ENCODE results near the gene TVP23A.

The TVP23A gene

GRCh38 chr16:10817963-10818941, at the start of gene TVP23A:
TVP23A (minus strand) TSS chr16:10818794; CDS start chr16:10818493, 301 bp downstream.
- peak; percentile 74 for DNase-seq (ENCODE audit: low spot score)

GRCh38 chr16:10868104-10868595, 49.6 kb upstream of the TVP23A start:
- DNase-seq (ENCODE audit: low spot score): no peak

GRCh38 chr16:10867199-10867598, 48.6 kb upstream of the TVP23A start:
- DNase-seq (ENCODE audit: low spot score): no peak

- no peak for DNase-seq (ENCODE audit: low spot score)
Observed at GRCh38 chr16:10865991-10866966, 47.7 kb upstream of the TVP23A start.

- DNase-seq (ENCODE audit: low spot score): no peak
Observed at GRCh38 chr16:10862438-10862837, 43.8 kb upstream of the TVP23A start.

- no peak for DNase-seq (ENCODE audit: low spot score)
Observed at GRCh38 chr16:10859658-10860057, 41.1 kb upstream of the TVP23A start.

- no peak for DNase-seq (ENCODE audit: low spot score)
Observed at GRCh38 chr16:10859020-10859419, 40.4 kb upstream of the TVP23A start.

- no peak for DNase-seq (ENCODE audit: low spot score)
Observed at GRCh38 chr16:10858203-10858602, 39.6 kb upstream of the TVP23A start.

GRCh38 chr16:10856042-10856441, 37.4 kb upstream of the TVP23A start:
- DNase-seq (ENCODE audit: low spot score): no peak

GRCh38 chr16:10852948-10853347, 34.4 kb upstream of the TVP23A start:
- no peak for DNase-seq (ENCODE audit: low spot score)

- DNase-seq (ENCODE audit: low spot score): no peak
Observed at GRCh38 chr16:10852286-10852685, 33.7 kb upstream of the TVP23A start.

GRCh38 chr16:10851512-10851911, 32.9 kb upstream of the TVP23A start:
- DNase-seq (ENCODE audit: low spot score): no peak

GRCh38 chr16:10850478-10850850, 31.9 kb upstream of the TVP23A start:
- DNase-seq (ENCODE audit: low spot score): no peak

- DNase-seq (ENCODE audit: low spot score): no peak
Observed at GRCh38 chr16:10849736-10850477, 31.3 kb upstream of the TVP23A start.

- DNase-seq (ENCODE audit: low spot score): no peak
Observed at GRCh38 chr16:10847176-10847575, 28.6 kb upstream of the TVP23A start.

- DNase-seq (ENCODE audit: low spot score): no peak
Observed at GRCh38 chr16:10846213-10846998, 27.8 kb upstream of the TVP23A start.

GRCh38 chr16:10840703-10841102, 22.1 kb upstream of the TVP23A start:
- DNase-seq (ENCODE audit: low spot score): no peak

- peak; percentile 65 for DNase-seq (ENCODE audit: low spot score)
Observed at GRCh38 chr16:10839279-10839666, 20.7 kb upstream of the TVP23A start.

GRCh38 chr16:10838621-10839278, 20.2 kb upstream of the TVP23A start:
- no peak for DNase-seq (ENCODE audit: low spot score)

GRCh38 chr16:10836174-10836853, 17.7 kb upstream of the TVP23A start:
- DNase-seq (ENCODE audit: low spot score): no peak

All from iPS-NIHi11 (cell line).